HG03469 (cell line): ENCODE measurements around the gene AATK.

Source experiments
- ATAC-seq: cut with Tn5 transposase; IDR thresholded peaks from one replicate; pipeline ENCODE4 v1.9.1; 2021; ENCODE audit warnings: mild to moderate bottlenecking, moderate library complexity, moderate number of reproducible peaks; ENCODE audit not compliant: unreplicated experiment

AATK gene

DNA sequence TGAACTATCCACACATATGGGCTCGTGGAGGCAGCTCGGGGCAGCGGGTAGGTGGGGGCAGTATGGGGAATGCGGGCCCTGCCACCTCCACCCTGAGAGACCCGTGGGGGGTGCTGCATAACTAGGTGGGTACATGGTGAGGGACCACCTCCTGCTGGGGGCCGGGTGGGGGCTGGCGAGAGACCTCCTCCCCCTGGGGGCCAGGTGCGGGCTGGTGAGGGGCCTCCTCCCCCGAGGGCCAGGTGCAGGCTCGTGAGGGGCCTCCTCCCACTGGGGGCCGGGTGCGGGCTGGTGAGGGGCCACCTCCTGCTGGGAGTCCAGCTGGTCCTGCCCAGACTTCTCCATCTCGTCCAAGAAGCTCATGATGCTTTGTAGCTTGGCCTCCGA, 31.4 kb upstream of the AATK start:
- no peak for ATAC-seq

GRCh38 chr17:81196505-81197408, 30.7 kb upstream of the AATK start:
- no peak for ATAC-seq

- no peak for ATAC-seq
Observed at GRCh38 chr17:81195941-81196495, 30.0 kb upstream of the AATK start.

GRCh38 chr17:81194941-81195901, 29.2 kb upstream of the AATK start:
- no peak for ATAC-seq

DNA sequence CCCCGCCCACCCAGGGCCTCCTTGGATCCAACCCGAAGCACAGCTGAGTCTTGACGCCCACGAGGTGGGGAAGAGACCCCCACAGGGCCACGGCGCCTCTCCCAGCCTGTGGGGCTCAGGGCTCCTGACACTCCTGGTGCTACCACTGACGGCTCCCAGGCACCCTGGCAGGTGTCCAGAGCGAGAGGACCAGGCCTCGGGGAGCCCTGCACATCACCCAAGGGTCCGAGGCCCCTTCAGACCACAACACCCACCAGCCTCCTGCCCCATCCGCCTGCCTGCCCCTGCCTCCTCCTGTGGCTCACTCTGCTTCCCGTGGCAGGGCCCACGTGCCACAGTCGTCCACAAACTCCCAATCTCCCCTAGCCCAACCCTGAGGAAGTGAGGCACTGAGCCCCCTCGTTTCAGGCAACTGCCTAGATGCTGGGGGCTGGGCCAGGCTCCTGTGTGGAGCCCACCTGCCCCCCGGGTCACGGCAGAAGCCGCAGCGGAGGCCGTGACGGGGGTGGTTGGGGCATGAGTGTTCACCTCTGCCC, 28.3 kb upstream of the AATK start:
- ATAC-seq: no peak

- ATAC-seq: no peak
Observed at GRCh38 chr17:81193470-81194224, 27.6 kb upstream of the AATK start.

DNA sequence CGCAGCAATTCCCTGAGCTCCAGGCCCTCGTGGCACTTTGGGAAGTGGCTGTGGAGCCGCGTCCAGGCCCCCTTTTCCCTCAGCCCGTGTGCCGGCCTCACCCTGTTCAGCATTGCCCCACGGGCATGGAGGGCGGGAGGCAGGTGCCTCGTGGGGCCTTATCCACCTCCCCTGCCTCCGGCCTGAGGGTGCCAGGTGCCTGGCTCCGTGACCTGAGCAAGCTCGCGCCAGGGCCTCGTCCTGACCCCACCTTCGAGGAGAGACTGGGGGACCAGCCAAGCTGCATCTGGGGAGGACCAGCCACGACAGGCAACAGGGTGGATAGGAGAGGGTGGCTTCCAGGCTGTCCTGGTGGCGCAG, 27.0 kb upstream of the AATK start:
- ATAC-seq: no peak

- no peak for ATAC-seq
Observed at GRCh38 chr17:81192386-81193050, 26.5 kb upstream of the AATK start.

DNA sequence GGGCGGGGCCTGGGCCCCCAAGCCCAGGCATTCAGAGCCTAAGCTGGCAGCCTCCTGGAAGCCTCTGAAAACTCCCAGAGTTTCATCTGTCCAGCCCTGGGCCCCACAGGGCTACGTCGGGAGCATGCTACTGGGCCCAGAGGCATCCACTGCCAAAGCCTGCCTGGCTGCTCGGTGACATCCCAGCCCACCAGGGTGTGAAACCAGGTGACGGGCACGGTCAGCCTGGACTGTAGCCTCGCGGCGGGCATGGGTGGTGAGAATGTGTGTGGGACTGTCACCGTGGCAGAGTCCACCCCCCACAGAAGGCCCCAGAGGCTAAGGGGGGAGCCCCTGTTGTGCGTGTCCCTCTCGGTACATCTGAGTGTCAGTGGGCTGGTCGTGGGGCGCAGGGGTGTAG, 25.6 kb upstream of the AATK start:
- ATAC-seq: no peak

DNA sequence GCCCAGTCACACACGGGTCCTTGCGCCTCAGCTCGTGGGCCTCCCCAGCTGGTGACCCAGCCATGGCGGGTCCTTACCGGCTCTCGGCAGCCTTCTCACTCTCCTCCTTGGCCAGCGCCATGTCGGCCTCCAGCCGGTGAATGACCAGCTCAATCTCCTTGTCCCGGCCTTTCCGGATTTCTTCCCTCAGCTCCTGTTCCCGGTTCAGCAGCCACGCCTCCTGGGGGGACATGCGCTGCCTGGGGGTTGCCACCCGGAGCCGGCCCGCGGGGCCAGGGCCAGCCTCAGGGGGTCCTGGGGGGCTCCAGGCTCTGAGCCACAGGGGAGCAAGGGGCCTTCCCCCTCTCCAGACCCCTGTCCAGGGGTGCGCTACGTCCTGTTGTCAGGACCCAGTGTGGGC, 25.1 kb upstream of the AATK start:
- ATAC-seq: no peak

GRCh38 chr17:81190591-81190990, 24.6 kb upstream of the AATK start:
- ATAC-seq: no peak

- no peak for ATAC-seq
Observed at GRCh38 chr17:81189670-81190530, 23.9 kb upstream of the AATK start.

DNA sequence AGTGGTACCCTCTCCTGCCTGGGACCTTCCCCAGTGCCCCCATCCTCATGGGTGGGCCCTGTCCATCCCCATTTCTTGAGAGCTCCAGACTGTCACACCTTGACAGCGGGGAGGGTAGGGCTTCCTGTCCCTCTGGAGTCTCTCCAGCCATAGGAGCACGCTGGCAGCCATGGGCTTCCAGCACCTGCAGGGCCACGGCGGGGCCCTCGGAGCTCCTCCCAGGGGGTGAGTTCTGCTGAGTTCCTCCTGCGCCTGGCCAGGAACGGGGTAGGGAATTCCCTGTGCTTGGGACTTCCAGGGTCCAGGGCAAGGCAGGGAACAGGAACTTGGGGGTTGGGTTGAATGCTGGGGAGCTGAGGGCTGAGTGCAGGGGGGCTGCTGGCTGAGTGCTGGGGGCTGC, 23.0 kb upstream of the AATK start:
- ATAC-seq: no peak

DNA sequence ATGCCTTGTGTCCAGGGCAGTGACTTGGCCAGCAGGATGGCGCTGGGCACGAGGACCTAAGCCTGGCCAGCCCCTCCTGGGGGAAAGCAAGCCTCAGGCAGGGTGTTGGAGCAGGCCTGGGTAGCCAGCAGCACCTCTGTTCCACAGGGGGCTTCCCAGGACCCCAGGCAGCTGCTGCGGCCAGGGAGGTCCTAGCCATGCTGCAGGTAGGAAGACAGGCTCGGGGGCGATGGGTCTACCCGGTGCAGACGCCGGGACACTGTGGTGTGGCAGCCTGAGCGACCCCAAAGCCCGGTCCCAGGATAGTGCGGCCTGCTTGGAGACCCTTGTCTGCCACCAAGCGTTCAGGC, 22.4 kb upstream of the AATK start:
- no peak for ATAC-seq

GRCh38 chr17:81187586-81188490, 21.8 kb upstream of the AATK start:
- no peak for ATAC-seq

DNA sequence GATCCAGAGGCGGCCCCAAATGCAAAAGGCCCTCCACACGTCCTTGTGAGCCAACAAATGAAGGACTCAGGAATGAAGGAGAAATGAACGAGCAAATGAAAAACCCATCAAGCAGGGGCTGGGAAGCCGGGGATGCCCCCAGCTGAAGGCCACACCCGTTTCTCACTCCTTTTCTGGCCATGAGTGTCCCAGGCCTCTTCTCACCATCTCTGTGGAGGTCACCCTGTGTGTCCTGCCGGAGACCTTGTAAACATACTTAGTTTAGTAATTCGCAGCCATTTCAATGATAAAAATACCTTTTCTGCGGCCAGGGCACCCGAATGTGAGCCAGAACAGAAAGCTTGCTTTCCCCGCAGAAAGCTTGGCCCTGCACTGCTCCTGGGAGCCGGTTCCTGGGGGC, 21.1 kb upstream of the AATK start:
- ATAC-seq: no peak

- ATAC-seq: no peak
Observed at GRCh38 chr17:81186203-81186602, 20.2 kb upstream of the AATK start.

DNA sequence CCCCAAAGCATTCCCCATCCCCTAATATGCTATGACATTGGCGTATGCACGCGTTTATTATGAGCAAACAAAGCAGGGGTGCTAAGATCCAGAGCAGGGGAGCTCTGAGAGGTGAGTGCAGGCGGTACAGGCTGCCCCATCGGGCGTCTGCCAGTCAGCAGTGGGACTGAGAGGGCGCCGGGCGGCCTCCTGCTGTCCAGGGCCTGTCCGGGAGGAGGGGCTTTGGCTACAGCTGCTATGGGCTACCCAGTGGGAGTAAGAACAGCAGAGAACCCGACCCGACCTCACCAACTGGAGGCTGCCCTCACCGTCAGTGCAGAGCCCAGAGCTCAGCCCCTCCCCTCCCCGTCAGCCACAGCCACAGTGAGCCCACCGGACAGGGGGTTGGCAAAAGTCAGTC, 18.5 kb upstream of the AATK start:
- no peak for ATAC-seq
